Activated T-helper 2 cell treated with anti-CD3 and anti-CD28 coated beads, Interferon-gamma antibody, Interleukin-2, Interleukin-4, amounts not matched to agents 10 μg/mL and 5 μg/mL and 100 μg/mL, durations not matched to agents 14 hours and 24 hours and 36 hours (primary cell): Measurements from ENCODE around the gene LRRC32. TPM values are rescaled to one million over a fixed set of nuclear protein-coding genes. Genes with fewer than 3 reads are reported as not detected.
A peak's percentile ranks its signal among the peaks of the same experiment; 100 is the strongest.

Experiments
- DNase-seq: peaks from one replicate; pipeline ENCODE4 v3.0.0; 2021; ENCODE audit warnings: low spot score
- H3K27ac Mint-ChIP-seq: one replicate; pipeline ENCODE4 v1.8.0; 2021; ENCODE audit warnings: mixed read lengths
- H3K27me3 Mint-ChIP-seq: one replicate; pipeline ENCODE4 v1.8.0; 2021; ENCODE audit warnings: low read depth, mixed read lengths
- H3K36me3 Mint-ChIP-seq: one replicate; pipeline ENCODE4 v1.8.0; 2021; ENCODE audit warnings: low read depth, mixed read lengths
- H3K4me1 Mint-ChIP-seq: one replicate; pipeline ENCODE4 v1.8.0; 2021; ENCODE audit warnings: low read depth, mixed read lengths
- H3K4me3 Mint-ChIP-seq: one replicate; pipeline ENCODE4 v1.8.0; 2021; ENCODE audit warnings: low read depth, mild to moderate bottlenecking, moderate library complexity, mixed read lengths
- H3K9me3 Mint-ChIP-seq: one replicate; pipeline ENCODE4 v1.8.0; 2021; ENCODE audit warnings: mixed read lengths
- intact Hi-C: fragments of 100-400 bp; cut with micrococcal nuclease; formaldehyde crosslinking; loops from one replicate; pipeline ENCODE4 v1.15.1; 2023
- total RNA-seq: library from RNA; stranded (reverse); gene quantifications from 2 replicates; pipeline ENCODE4 v1.2.3, GENCODE V29; 2022

Gene LRRC32
- total RNA-seq, 1 donor from 2014 or later, result 26.7 TPM

- Mint-ChIP-seq H3K27me3 (peaks cover 34% of the 10 kb centered on the region), H3K36me3 (peaks cover 4% of the 10 kb centered on the region), H3K4me1 (peaks cover 35% of the 10 kb centered on the region), H3K4me3 (no peak overlapping the region), H3K27ac (peak overlapping the region; percentile 81), H3K9me3 (peaks cover 22% of the 10 kb centered on the region)
- no peak for DNase-seq
- intact Hi-C loops, result loop anchor here (1.0 kb wide), 1 partner anchor 13 kb away; no protein-coding TSS in a partner anchor
Observed at GRCh38 chr11:76642341-76642740, 28.2 kb downstream of the LRRC32 start.

- peaks cover 31% of the 10 kb centered on the region for H3K27me3 Mint-ChIP-seq
- no peak for DNase-seq
- peaks cover 38% of the 10 kb centered on the region for H3K4me1 Mint-ChIP-seq
- peaks cover 4% of the 10 kb centered on the region for H3K36me3 Mint-ChIP-seq
- intact Hi-C loops, result loop anchor here (1.0 kb wide), 1 partner anchor 13 kb away; no protein-coding TSS in a partner anchor
- H3K4me3 Mint-ChIP-seq, result no peak overlapping the region
- peaks cover 18% of the 10 kb centered on the region for H3K9me3 Mint-ChIP-seq
- peak overlapping the region; percentile 81 for H3K27ac Mint-ChIP-seq
Observed at GRCh38 chr11:76641905-76642304, 28.6 kb downstream of the LRRC32 start.

- Mint-ChIP-seq H3K27ac (no peak overlapping the region), H3K36me3 (no peaks in the 10 kb centered on the region), H3K4me1 (peaks cover 38% of the 10 kb centered on the region), H3K27me3 (peaks cover 23% of the 10 kb centered on the region), H3K4me3 (no peak overlapping the region), H3K9me3 (peaks cover 10% of the 10 kb centered on the region)
- intact Hi-C loops, result no loop called here
- no peak for DNase-seq
Observed at GRCh38 chr11:76640501-76640900, 30.0 kb downstream of the LRRC32 start.

- Mint-ChIP-seq H3K27me3 (peaks cover 15% of the 10 kb centered on the region), H3K4me3 (no peak overlapping the region), H3K4me1 (peaks cover 31% of the 10 kb centered on the region), H3K36me3 (no peaks in the 10 kb centered on the region), H3K9me3 (peaks cover 3% of the 10 kb centered on the region), H3K27ac (no peak overlapping the region)
- DNase-seq, result no peak
- intact Hi-C loops, result no loop called here
Observed at GRCh38 chr11:76639621-76640020, 30.9 kb downstream of the LRRC32 start.

- DNase-seq, result no peak
- Mint-ChIP-seq H3K36me3 (no peaks in the 10 kb centered on the region), H3K4me3 (no peak overlapping the region), H3K4me1 (peaks cover 25% of the 10 kb centered on the region), H3K27ac (peak overlapping the region; percentile 68), H3K9me3 (no peaks in the 10 kb centered on the region), H3K27me3 (peaks cover 10% of the 10 kb centered on the region)
- intact Hi-C loops, result no loop called here
Observed at GRCh38 chr11:76638270-76639197, 32.0 kb downstream of the LRRC32 start.

DNA sequence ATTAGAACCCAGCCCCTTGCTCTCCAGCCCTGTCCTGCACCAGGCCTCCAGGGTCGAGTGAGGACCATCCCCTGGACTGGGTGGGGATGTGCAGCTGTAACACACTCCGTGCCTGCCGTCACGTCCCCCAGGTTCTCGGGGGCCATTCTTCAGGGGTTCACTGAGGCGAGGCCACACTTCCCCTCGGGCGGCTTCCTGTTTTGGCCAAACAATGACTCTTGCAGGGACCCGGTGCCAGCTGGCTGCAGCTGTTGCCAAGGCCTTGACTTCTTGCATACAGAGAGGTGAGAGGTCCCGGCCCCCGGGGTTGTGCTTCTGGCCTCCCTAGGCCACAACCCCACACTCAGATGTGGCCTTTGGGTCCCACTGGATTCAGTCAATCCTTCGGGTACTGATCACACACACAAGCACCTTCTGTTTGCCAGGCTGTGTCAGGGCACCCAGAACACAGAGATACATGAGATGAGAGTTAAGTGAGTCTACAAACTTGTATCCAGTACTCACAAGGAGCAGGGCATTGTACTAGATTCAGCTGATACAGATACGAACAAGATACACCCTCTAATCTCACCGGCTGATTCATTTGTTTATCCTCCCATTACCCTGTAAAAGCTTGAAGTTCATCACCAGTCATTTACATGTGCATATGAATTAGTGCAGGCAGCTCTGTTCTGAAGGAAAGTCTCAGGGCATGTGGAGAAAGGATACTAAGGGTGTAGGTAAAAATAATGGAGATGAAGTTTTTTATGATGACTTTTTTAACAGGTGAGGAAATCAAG lies 32.9 kb downstream of the LRRC32 start:
- peaks cover 5% of the 10 kb centered on the region for H3K27me3 Mint-ChIP-seq
- no peak for DNase-seq
- no peak overlapping the region for H3K4me3 Mint-ChIP-seq
- H3K9me3 Mint-ChIP-seq, result no peaks in the 10 kb centered on the region
- intact Hi-C loops, result no loop called here
- no peaks in the 10 kb centered on the region for H3K36me3 Mint-ChIP-seq
- peak overlapping the region; percentile 68 for H3K27ac Mint-ChIP-seq
- H3K4me1 Mint-ChIP-seq, result peaks cover 22% of the 10 kb centered on the region

- intact Hi-C loops, result no loop called here
- H3K4me3 Mint-ChIP-seq, result no peak overlapping the region
- DNase-seq, result no peak
- H3K4me1 Mint-ChIP-seq, result peaks cover 22% of the 10 kb centered on the region
- no peaks in the 10 kb centered on the region for H3K9me3 Mint-ChIP-seq
- H3K36me3 Mint-ChIP-seq, result no peaks in the 10 kb centered on the region
- H3K27me3 Mint-ChIP-seq, result peaks cover 5% of the 10 kb centered on the region
- H3K27ac Mint-ChIP-seq, result no peak overlapping the region
Observed at GRCh38 chr11:76636826-76637460, 33.6 kb downstream of the LRRC32 start.

- no peak for DNase-seq
- no peaks in the 10 kb centered on the region for H3K9me3 Mint-ChIP-seq
- no peaks in the 10 kb centered on the region for H3K36me3 Mint-ChIP-seq
- intact Hi-C loops, result no loop called here
- no peak overlapping the region for H3K27ac Mint-ChIP-seq
- H3K27me3 Mint-ChIP-seq, result peaks cover 2% of the 10 kb centered on the region
- no peak overlapping the region for H3K4me3 Mint-ChIP-seq
- H3K4me1 Mint-ChIP-seq, result peaks cover 20% of the 10 kb centered on the region
Observed at GRCh38 chr11:76635991-76636738, 34.4 kb downstream of the LRRC32 start.

DNA sequence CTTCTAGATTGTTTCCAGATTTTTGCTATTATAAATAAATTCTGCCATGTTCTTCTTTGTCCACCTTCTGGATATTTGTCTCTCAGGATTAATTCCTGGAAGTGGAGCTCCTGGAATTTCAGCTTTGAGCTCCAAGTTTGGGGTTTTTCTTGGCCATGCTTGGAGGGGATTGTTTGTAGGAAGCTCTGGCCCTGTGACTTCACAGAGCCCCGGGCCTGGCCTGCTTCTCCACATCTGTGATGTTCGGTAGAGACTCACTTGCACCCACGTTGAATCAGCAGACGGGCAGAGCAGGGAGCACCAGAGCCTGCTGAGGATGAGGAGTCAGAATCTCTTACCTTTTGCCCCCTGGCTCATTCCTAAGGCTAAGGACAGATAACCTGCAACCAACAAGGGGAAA lies 35.7 kb downstream of the LRRC32 start:
- H3K9me3 Mint-ChIP-seq, result peaks cover 5% of the 10 kb centered on the region
- intact Hi-C loops, result no loop called here
- H3K36me3 Mint-ChIP-seq, result peaks cover 5% of the 10 kb centered on the region
- no peaks in the 10 kb centered on the region for H3K27me3 Mint-ChIP-seq
- H3K4me3 Mint-ChIP-seq, result no peak overlapping the region
- no peak for DNase-seq
- peaks cover 28% of the 10 kb centered on the region for H3K4me1 Mint-ChIP-seq
- no peak overlapping the region for H3K27ac Mint-ChIP-seq

DNA sequence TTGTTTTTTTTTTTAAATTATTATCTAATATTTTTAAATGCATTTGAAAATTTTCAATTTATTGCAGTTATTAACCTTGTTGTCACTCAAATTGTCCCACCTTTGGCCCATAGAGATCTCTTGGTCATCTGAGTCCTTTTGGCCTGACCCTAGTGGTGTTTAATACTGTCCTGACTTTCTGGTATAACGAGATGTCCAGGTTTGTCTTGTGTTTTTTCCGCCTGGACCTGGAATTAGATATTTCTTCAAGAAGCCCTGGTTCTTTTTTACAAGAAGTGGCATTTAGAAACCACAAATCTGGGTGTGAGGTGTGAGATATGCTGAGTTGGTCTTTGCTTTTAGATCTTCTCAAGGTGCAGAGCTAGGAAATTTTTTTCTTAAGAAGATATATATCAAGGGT lies 38.1 kb downstream of the LRRC32 start:
- no peak for DNase-seq
- Mint-ChIP-seq H3K9me3 (peaks cover 5% of the 10 kb centered on the region), H3K36me3 (peaks cover 5% of the 10 kb centered on the region), H3K4me3 (no peak overlapping the region), H3K4me1 (peaks cover 44% of the 10 kb centered on the region), H3K27ac (no peak overlapping the region), H3K27me3 (no peaks in the 10 kb centered on the region)
- intact Hi-C loops, result no loop called here

- peaks cover 5% of the 10 kb centered on the region for H3K36me3 Mint-ChIP-seq
- no peak overlapping the region for H3K27ac Mint-ChIP-seq
- no peak overlapping the region for H3K4me3 Mint-ChIP-seq
- H3K9me3 Mint-ChIP-seq, result peaks cover 5% of the 10 kb centered on the region
- intact Hi-C loops, result no loop called here
- no peaks in the 10 kb centered on the region for H3K27me3 Mint-ChIP-seq
- DNase-seq, result no peak
- H3K4me1 Mint-ChIP-seq, result peaks cover 49% of the 10 kb centered on the region
Observed at GRCh38 chr11:76631566-76632308, 38.8 kb downstream of the LRRC32 start.
